Measurements from ENCODE around the gene CSKMT.

CSKMT gene

DNA sequence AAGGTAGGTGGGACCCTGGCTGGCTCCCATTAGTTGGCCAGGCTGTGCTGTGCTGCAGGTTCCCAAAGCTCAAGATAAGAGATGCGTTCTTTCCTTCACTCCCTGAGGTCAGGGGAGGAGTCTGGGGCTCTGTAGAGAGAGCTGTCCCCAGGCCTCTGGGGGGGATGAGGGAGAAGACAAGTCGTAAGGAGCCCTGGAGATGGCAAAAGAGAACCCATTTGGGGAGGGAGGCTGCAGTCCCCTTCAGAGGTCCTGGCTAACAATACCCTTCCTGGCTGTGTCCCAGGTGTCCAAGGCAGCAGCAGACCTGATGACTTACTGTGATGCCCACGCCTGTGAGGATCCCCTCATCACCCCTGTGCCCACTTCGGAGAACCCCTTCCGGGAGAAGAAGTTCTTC is 43.3 kb downstream of the CSKMT start:
- Histone ChIP-seq H3K36me3 (ENCODE audit: low read length) (peaks cover 5% of the 10 kb centered on the region), H3K9me2 (replicated peaks; ENCODE audit: insufficient read depth, low read length) (no peaks in the 10 kb centered on the region), H2AFZ (ENCODE audit: low read depth, low read length, severe bottlenecking) (no peak overlapping the region), H3K4me3 (ENCODE audit: insufficient read depth, low read length, poor library complexity, severe bottlenecking) (no peak overlapping the region), H3K27me3 (ENCODE audit: low read length) (no peaks in the 10 kb centered on the region), H3K4me2 (ENCODE audit: low read depth, low read length, poor library complexity, severe bottlenecking) (no peak overlapping the region), H3K27ac (ENCODE audit: low read depth, low read length) (no peak overlapping the region), H3K9ac (ENCODE audit: low read length) (no peak overlapping the region), H3K79me2 (ENCODE audit: insufficient read depth, low read length) (peaks cover 2% of the 10 kb centered on the region; the same call in 1 of the 2 replicates), H3K9me3 (ENCODE audit: insufficient read depth, low read length) (no peaks in the 10 kb centered on the region), H4K20me1 (ENCODE audit: low read depth, low read length) (no peaks in the 10 kb centered on the region), H3F3A (ENCODE audit: insufficient read depth) (peaks cover 23% of the 10 kb centered on the region)
- no peak for TF ChIP-seq EZH2phosphoT487 (conservative IDR thresholded peaks at IDR 0.05; ENCODE audit: low read length)
- TF ChIP-seq, protein P1, sequence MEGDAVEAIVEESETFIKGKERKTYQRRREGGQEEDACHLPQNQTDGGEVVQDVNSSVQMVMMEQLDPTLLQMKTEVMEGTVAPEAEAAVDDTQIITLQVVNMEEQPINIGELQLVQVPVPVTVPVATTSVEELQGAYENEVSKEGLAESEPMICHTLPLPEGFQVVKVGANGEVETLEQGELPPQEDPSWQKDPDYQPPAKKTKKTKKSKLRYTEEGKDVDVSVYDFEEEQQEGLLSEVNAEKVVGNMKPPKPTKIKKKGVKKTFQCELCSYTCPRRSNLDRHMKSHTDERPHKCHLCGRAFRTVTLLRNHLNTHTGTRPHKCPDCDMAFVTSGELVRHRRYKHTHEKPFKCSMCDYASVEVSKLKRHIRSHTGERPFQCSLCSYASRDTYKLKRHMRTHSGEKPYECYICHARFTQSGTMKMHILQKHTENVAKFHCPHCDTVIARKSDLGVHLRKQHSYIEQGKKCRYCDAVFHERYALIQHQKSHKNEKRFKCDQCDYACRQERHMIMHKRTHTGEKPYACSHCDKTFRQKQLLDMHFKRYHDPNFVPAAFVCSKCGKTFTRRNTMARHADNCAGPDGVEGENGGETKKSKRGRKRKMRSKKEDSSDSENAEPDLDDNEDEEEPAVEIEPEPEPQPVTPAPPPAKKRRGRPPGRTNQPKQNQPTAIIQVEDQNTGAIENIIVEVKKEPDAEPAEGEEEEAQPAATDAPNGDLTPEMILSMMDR (IDR thresholded peaks at IDR 0.05; ENCODE audit: insufficient read depth, low read length, poor library complexity, severe bottlenecking) = no peak

DNA sequence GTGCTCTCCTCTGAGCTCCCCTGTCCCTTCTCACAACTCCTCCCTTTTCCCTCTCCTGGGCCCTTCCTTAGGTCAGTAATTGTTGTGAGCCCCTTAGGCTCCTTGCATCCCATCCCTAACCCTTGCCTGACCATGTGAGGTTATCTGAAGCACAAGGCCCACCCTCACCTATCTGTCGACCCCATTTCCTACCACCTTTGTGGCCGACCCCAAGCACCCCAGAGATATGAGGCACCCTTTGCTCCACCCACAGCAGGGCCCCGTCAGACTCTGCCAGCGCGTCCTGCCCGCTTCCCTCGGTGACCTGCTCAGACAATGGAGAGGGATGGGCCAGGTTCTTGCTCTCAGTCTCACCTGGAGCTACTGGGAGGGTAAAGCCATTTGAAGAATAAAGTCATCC is 43.7 kb downstream of the CSKMT start:
- Histone ChIP-seq H3K9me2 (replicated peaks; ENCODE audit: insufficient read depth, low read length) (no peaks in the 10 kb centered on the region), H3K27me3 (ENCODE audit: low read length) (no peaks in the 10 kb centered on the region), H3K4me2 (ENCODE audit: low read depth, low read length, poor library complexity, severe bottlenecking) (no peak overlapping the region), H3K9me3 (ENCODE audit: insufficient read depth, low read length) (no peaks in the 10 kb centered on the region), H3K36me3 (ENCODE audit: low read length) (peaks cover 8% of the 10 kb centered on the region), H3F3A (ENCODE audit: insufficient read depth) (peaks cover 24% of the 10 kb centered on the region), H4K20me1 (ENCODE audit: low read depth, low read length) (no peaks in the 10 kb centered on the region), H3K79me2 (ENCODE audit: insufficient read depth, low read length) (peaks cover 5% of the 10 kb centered on the region; the same call in 1 of the 2 replicates), H3K4me3 (ENCODE audit: insufficient read depth, low read length, poor library complexity, severe bottlenecking) (no peak overlapping the region), H3K9ac (ENCODE audit: low read length) (no peak overlapping the region), H2AFZ (ENCODE audit: low read depth, low read length, severe bottlenecking) (no peak overlapping the region), H3K27ac (ENCODE audit: low read depth, low read length) (no peak overlapping the region)
- no peak for TF ChIP-seq EZH2phosphoT487 (conservative IDR thresholded peaks at IDR 0.05; ENCODE audit: low read length)
- TF ChIP-seq, protein P1 (IDR thresholded peaks at IDR 0.05; ENCODE audit: insufficient read depth, low read length, poor library complexity, severe bottlenecking) = no peak

DNA sequence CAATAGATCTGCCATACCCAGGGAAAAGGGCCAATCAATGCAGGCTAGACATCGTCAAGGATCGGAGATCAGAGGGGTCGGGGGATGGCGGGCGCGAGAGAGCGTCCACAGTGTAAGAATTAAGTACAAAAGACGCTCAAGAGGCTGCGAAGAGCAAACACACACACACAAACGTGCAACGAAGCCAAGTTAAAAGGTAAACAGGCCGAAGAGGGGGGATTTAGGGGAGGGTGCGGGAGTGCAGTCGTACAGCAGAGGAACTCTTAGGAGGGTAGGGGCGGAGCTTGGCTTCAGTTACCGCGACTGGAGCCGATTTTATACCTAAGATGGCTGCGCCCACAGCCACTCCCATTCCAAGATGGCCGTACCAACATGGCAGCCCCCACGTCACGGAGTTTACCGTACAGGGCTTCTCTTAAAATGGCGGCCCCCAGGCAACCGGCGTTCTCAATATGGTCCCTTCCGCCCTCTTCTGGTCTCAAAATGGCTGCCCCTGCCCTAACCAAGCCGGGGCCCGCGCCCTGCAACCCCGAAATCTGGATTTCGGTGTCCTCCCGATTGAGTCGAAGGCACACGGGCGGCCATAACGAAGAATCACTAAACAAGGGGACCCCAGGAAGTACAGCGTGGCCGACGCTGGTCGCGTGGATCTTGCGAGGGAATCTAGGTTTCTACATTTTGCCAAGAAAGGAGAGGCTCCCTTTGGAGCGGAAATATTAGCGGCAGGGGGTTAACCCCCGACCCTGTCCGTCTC is 44.3 kb downstream of the CSKMT start:
- Histone ChIP-seq H3K27ac (ENCODE audit: low read depth, low read length) (no peak overlapping the region), H2AFZ (ENCODE audit: low read depth, low read length, severe bottlenecking) (no peak overlapping the region), H3K4me3 (ENCODE audit: insufficient read depth, low read length, poor library complexity, severe bottlenecking) (no peak overlapping the region), H3F3A (ENCODE audit: insufficient read depth) (peaks cover 24% of the 10 kb centered on the region), H3K79me2 (ENCODE audit: insufficient read depth, low read length) (peaks cover 5% of the 10 kb centered on the region; the same call in 1 of the 2 replicates), H4K20me1 (ENCODE audit: low read depth, low read length) (no peaks in the 10 kb centered on the region), H3K9me3 (ENCODE audit: insufficient read depth, low read length) (no peaks in the 10 kb centered on the region), H3K9ac (ENCODE audit: low read length) (no peak overlapping the region), H3K27me3 (ENCODE audit: low read length) (no peaks in the 10 kb centered on the region), H3K4me2 (ENCODE audit: low read depth, low read length, poor library complexity, severe bottlenecking) (no peak overlapping the region), H3K36me3 (ENCODE audit: low read length) (peaks cover 8% of the 10 kb centered on the region), H3K9me2 (replicated peaks; ENCODE audit: insufficient read depth, low read length) (no peaks in the 10 kb centered on the region)
- TF ChIP-seq, protein P1 (IDR thresholded peaks at IDR 0.05; ENCODE audit: insufficient read depth, low read length, poor library complexity, severe bottlenecking) = no peak
- TF ChIP-seq EZH2phosphoT487 (conservative IDR thresholded peaks at IDR 0.05; ENCODE audit: low read length) = no peak

All from SU-DHL-6 (cell line).